Measurements from ENCODE around the gene ZNF318.

GRCh38 chr6:43376551-43376981 lies 7.1 kb upstream of the ZNF318 start:
- TF ChIP-seq, protein P1, sequence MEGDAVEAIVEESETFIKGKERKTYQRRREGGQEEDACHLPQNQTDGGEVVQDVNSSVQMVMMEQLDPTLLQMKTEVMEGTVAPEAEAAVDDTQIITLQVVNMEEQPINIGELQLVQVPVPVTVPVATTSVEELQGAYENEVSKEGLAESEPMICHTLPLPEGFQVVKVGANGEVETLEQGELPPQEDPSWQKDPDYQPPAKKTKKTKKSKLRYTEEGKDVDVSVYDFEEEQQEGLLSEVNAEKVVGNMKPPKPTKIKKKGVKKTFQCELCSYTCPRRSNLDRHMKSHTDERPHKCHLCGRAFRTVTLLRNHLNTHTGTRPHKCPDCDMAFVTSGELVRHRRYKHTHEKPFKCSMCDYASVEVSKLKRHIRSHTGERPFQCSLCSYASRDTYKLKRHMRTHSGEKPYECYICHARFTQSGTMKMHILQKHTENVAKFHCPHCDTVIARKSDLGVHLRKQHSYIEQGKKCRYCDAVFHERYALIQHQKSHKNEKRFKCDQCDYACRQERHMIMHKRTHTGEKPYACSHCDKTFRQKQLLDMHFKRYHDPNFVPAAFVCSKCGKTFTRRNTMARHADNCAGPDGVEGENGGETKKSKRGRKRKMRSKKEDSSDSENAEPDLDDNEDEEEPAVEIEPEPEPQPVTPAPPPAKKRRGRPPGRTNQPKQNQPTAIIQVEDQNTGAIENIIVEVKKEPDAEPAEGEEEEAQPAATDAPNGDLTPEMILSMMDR (IDR thresholded peaks at IDR 0.05): no peak
- no peak for TF ChIP-seq POLR2A (IDR thresholded peaks at IDR 0.05)
- TF ChIP-seq EP300 (IDR thresholded peaks at IDR 0.05): no peak

Data from ovary (tissue), 3 donors.